ENCODE data around the gene HLA-E. TPM values are rescaled to one million over a fixed set of nuclear protein-coding genes. Genes with fewer than 3 reads are reported as not detected.
"Not testable (repeated sequence)": the region's sequence is repeated elsewhere in the genome, so short reads cannot be mapped to it uniquely, and the experiment has no call there.

HLA-E gene
- total RNA-seq, 4 donors from 2014 or later: 496 to 771 (median 601) TPM

DNA sequence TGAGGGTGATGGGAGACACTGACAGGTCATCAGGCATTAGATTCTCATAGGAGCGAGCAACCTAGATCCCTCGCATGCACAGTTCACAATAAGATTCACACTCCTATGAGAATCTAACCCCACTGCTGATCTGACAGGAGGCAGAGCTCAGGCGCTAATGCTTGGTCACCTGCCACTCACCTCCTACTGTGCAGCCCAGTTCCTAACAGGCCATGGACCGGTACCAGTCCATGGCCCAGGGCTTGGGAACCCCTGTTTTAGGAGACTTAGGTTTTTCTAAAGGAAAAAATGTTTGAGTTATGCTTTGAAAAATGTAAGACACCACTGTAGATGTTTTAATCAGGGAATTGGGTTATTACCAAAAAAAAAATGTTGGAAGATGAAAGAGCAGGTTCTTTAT, 6.7 kb downstream of the HLA-E start:
- Histone ChIP-seq H3K9me3 (no peaks in the 10 kb centered on the region), H3K4me1 (peaks cover 50% of the 10 kb centered on the region), H3K4me3 (no peak overlapping the region), H3K27me3 (no peaks in the 10 kb centered on the region), H3K36me3 (peaks cover 34% of the 10 kb centered on the region), H3K27ac (peak overlapping the region; percentile 64)
- TF ChIP-seq POLR2AphosphoS5 (IDR thresholded peaks at IDR 0.05): no peak
- TF ChIP-seq POLR2A (IDR thresholded peaks at IDR 0.05): no peak
- TF ChIP-seq, protein P1, sequence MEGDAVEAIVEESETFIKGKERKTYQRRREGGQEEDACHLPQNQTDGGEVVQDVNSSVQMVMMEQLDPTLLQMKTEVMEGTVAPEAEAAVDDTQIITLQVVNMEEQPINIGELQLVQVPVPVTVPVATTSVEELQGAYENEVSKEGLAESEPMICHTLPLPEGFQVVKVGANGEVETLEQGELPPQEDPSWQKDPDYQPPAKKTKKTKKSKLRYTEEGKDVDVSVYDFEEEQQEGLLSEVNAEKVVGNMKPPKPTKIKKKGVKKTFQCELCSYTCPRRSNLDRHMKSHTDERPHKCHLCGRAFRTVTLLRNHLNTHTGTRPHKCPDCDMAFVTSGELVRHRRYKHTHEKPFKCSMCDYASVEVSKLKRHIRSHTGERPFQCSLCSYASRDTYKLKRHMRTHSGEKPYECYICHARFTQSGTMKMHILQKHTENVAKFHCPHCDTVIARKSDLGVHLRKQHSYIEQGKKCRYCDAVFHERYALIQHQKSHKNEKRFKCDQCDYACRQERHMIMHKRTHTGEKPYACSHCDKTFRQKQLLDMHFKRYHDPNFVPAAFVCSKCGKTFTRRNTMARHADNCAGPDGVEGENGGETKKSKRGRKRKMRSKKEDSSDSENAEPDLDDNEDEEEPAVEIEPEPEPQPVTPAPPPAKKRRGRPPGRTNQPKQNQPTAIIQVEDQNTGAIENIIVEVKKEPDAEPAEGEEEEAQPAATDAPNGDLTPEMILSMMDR (IDR thresholded peaks at IDR 0.05): no peak
- no peak for TF ChIP-seq EP300 (IDR thresholded peaks at IDR 0.05)
- WGBS: 85% methylated on average over 4 of the region's 4 CpGs
- peak in 1 of 2 donors; percentile 37 for DNase-seq (ENCODE audit: low spot score in 2 of 2)

DNA sequence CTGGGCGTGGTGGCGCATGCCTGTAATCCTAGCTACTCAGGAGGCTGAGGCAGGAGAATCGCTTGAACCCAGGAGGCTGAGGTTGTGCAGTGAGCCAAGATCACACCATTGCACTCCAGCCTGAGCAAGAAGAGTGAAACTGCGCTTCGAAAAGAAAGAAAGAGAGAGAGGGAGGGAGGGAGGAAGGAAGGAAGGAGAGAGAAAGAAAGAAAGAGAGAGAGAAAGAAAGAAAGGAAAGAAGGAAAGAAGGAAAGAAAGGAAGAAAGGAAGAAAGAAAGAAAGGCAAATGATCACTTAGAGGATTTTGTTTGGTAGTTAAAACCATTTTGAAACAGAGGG, 7.9 kb downstream of the HLA-E start:
- not testable (repeated sequence) for H3K4me3 ChIP-seq; H3K9me3 ChIP-seq; H3K27me3 ChIP-seq; DNase-seq (ENCODE audit: low spot score in 2 of 2)
- WGBS: 94% methylated on average over 5 of the region's 5 CpGs
- peak overlapping the region; percentile 54 for H3K27ac ChIP-seq
- H3K4me1 ChIP-seq: peaks cover 40% of the 10 kb centered on the region
- peaks cover 21% of the 10 kb centered on the region for H3K36me3 ChIP-seq

DNA sequence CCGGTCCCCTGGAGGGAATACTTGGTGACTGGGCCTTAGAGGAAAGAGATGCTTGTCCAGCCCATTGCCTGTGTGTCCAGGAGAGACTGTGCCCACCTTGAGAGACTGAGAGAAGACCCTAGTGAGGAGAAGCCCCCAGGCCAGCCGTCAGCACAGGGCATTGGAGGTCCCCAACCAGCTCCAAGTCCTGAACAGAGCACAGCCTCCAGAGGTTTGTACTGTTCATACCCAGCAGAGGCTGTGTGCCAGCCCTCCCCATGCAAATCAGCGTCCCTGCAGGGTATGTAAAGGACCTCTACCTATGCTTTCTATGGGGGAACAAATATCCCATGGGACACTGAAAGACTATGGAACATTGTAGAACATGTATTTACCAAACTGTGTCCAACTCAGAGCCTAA, 8.4 kb downstream of the HLA-E start:
- Histone ChIP-seq H3K4me3 (no peak overlapping the region), H3K9me3 (no peaks in the 10 kb centered on the region), H3K36me3 (peaks cover 16% of the 10 kb centered on the region), H3K4me1 (peaks cover 35% of the 10 kb centered on the region), H3K27ac (no peak overlapping the region), H3K27me3 (no peaks in the 10 kb centered on the region)
- TF ChIP-seq, protein P1 (IDR thresholded peaks at IDR 0.05): no peak
- no peak for TF ChIP-seq EP300 (IDR thresholded peaks at IDR 0.05)
- TF ChIP-seq POLR2A (IDR thresholded peaks at IDR 0.05): no peak
- no peak for TF ChIP-seq POLR2AphosphoS5 (IDR thresholded peaks at IDR 0.05)
- DNase-seq (ENCODE audit: low spot score in 2 of 2): peak in 1 of 2 donors; percentile 41
- WGBS: 75% methylated on average over 3 of the region's 3 CpGs

DNA sequence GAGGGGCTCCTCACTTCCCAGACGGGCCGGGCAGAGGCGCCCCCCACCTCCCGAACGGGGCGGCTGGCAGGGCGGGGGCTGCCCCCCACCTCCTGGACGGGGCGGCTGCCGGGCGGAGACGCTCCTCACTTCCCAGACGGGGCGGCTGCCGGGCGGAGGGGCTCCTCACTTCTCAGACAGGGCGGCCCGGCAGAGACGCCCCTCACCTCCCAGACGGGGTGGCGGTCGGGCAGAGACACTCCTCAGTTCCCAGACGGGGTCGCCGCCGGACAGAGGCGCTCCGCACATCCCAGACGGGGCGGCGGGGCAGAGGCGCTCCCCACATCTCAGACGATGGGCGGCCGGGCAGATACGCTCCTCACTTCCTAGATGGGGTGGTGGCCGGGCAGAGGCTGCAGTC, 9.4 kb downstream of the HLA-E start:
- peaks cover 32% of the 10 kb centered on the region for H3K4me1 ChIP-seq
- H3K4me3 ChIP-seq, H3K36me3 ChIP-seq, H3K9me3 ChIP-seq, H3K27me3 ChIP-seq, H3K27ac ChIP-seq: not testable (repeated sequence)
- peak in 1 of 2 donors; percentile 20 for DNase-seq (ENCODE audit: low spot score in 2 of 2)
- WGBS: 97% methylated on average over 12 of the region's 37 CpGs

DNA sequence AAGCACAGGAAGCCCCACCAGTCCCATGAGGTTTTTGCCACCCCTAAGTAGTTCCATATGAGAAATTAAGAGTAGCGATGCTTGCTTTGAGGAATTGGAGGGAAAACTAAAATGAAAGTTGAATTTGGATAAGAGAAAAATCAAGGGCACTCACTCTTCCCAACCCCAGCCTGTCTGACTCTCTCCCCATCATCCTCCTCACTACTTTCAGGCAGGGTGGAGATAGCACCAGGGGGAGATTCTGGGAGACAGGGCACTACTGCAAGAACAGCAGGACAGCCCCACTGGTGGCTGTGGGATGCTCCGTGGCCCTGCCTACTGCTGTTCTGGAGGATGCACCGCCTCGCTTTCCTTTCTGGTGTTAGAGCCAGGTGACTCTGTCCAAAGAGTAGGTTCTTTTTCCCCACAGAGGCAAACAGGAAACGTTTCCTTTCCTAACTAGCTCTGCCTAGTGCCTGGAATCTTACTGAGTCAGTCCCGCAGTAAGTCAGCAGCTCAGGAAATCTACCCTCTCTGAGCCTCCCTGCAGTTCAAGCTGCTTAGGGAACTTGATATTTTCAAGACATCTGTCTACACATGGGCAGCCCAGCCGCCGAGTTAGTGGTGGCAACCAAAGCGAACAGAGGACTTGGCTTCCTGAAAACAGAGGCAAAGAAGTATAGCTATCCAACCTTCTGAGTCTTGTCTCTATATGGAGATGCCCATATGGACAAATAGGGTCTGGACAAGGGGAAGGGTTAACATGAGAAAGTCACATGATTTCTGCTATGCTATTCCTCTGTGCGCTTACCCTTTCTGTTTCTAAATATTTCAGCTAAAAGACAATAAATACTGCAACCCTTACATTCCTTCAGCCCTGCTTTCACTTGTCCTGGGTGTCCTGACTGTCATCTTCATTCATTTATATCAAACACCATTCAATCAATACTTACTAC, 11.4 kb downstream of the HLA-E start:
- TF ChIP-seq EP300 (IDR thresholded peaks at IDR 0.05): no peak
- no peak for TF ChIP-seq POLR2AphosphoS5 (IDR thresholded peaks at IDR 0.05)
- TF ChIP-seq, protein P1 (IDR thresholded peaks at IDR 0.05): no peak
- no peak for TF ChIP-seq POLR2A (IDR thresholded peaks at IDR 0.05)
- H3K9me3 ChIP-seq: no peaks in the 10 kb centered on the region
- peak overlapping the region; percentile 29 for H3K27ac ChIP-seq
- no peak for DNase-seq (ENCODE audit: low spot score in 2 of 2)
- H3K4me1 ChIP-seq: peaks cover 27% of the 10 kb centered on the region
- H3K36me3 ChIP-seq: no peaks in the 10 kb centered on the region
- H3K27me3 ChIP-seq: no peaks in the 10 kb centered on the region
- H3K4me3 ChIP-seq: no peak overlapping the region
- 47% methylated on average over 10 of the region's 10 CpGs for WGBS

DNA sequence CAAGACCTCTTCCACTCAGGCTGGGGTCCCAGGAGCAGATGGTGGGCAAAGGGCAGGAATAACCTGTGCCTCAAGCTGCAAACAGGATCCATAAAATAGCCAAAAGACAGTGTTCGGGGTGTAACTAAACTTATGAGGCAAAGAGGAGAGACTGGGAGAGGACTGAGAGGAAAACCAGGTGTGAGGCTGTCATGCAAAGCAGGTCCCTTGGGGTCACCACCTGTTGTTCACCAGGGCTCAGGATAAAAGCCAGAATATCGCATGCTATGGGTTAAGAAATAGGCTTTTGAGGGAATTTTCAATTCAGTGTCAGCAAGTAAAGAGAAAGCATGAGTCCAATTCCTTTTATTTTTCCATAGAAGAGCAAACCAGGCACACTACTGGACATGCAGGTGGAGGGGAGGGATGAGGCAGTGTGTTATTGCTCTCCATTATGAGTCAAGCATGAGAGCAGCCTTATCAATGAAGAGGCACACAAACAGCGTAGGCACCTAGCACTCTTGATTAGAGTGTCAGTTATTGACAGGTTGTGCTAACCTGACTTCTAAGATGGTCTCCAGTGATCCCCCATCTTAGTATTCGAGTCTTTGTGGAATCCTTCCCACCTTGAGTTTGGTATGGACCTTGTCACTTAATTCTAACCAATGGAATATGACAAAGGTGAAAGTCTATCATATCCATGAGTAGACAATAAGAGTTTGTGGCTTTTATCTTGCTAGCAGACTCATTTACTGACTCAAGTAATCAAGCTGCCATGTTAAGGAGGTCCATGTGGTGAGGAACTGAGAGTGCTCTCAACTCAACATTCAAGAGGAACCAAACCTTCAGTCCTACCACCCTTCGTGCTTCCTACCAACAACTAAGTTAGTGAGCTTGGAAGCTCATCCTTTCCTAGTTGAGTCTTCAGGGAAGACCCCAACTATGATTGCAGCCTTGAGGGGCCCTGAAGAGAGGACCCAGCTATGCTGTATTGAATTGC, 18.8 kb downstream of the HLA-E start:
- no peak for TF ChIP-seq POLR2AphosphoS5 (IDR thresholded peaks at IDR 0.05)
- no peak for TF ChIP-seq EP300 (IDR thresholded peaks at IDR 0.05)
- TF ChIP-seq, protein P1 (IDR thresholded peaks at IDR 0.05): no peak
- TF ChIP-seq POLR2A (IDR thresholded peaks at IDR 0.05): no peak
- WGBS: 87% methylated on average over 5 of the region's 5 CpGs
- no peaks in the 10 kb centered on the region for H3K36me3 ChIP-seq

More for the DNA sequence above, 18.8 kb downstream of the HLA-E start:
- H3K4me1 ChIP-seq: no peaks in the 10 kb centered on the region
- no peaks in the 10 kb centered on the region for H3K27me3 ChIP-seq
- no peak overlapping the region for H3K27ac ChIP-seq
- H3K4me3 ChIP-seq: no peak overlapping the region
- no peak for DNase-seq (ENCODE audit: low spot score in 2 of 2)
- H3K9me3 ChIP-seq: no peaks in the 10 kb centered on the region

All from suprapubic skin (tissue), 4 donors.